ENCODE measurements around the gene SGMS1. TPM values are rescaled to one million over a fixed set of nuclear protein-coding genes. Genes with fewer than 3 reads are reported as not detected.

SGMS1 gene
- total RNA-seq, 2 experiments from 2014 or later, result 24.8 to 25.2 TPM

- Mint-ChIP-seq H3K27me3 (no peaks in the 10 kb centered on the region), H3K4me3 (no peak overlapping the region), H3K9me3 (no peaks in the 10 kb centered on the region), H3K27ac (no peak overlapping the region), H3K36me3 (ENCODE audit: low read depth) (peaks cover 85% of the 10 kb centered on the region), H3K4me1 (ENCODE audit: low read depth) (no peaks in the 10 kb centered on the region)
- TF ChIP-seq CTCF (IDR thresholded peaks at IDR 0.05), result no peak
- no peaks in the 10 kb centered on the region for H3K27me3 ChIP-seq (ENCODE audit: control insufficient read depth in 1 of 2, insufficient read depth in 2 of 2, low read length in 2 of 2)
- no peak overlapping the region for H3K27ac ChIP-seq (ENCODE audit: low read depth in 1 of 2, low read length in 2 of 2)
- no peaks in the 10 kb centered on the region for H3K4me1 ChIP-seq (ENCODE audit: insufficient read depth, low read length)
- POLR2A ChIA-PET, result interaction anchor here (0.6 kb wide), 1 partner anchor 243 kb away, joined by 3 read pairs; no protein-coding TSS in a partner anchor
- peaks cover 48% of the 10 kb centered on the region for H3K36me3 ChIP-seq (ENCODE audit: insufficient read depth, low read length)
- CTCF ChIA-PET, result no interaction called here
- ATAC-seq (ENCODE audit: poor library complexity) (no peak), DNase-seq (peak in 2 of 14 experiments; percentile 25 to 27)
- H3K9me3 ChIP-seq (ENCODE audit: control insufficient read depth in 1 of 2, insufficient read depth in 1 of 2, low read length in 2 of 2), result no peaks in the 10 kb centered on the region
- intact Hi-C loops (cut with DNase I, micrococcal nuclease), result no loop called here
- no peak overlapping the region for H3K4me3 ChIP-seq (ENCODE audit: low read length)
Measured at GRCh38 chr10:50310560-50311174, 313.1 kb downstream of the SGMS1 start.

GRCh38 chr10:50309342-50309741, 314.4 kb downstream of the SGMS1 start:
- CTCF ChIA-PET, result no interaction called here
- no peak overlapping the region for H3K27ac Mint-ChIP-seq

GRCh38 chr10:50304660-50305059, 319.1 kb downstream of the SGMS1 start:
- ChIA-PET CTCF (no interaction called here), POLR2A (no interaction called here)
- H3K27me3 ChIP-seq (ENCODE audit: control insufficient read depth in 1 of 2, insufficient read depth in 2 of 2, low read length in 2 of 2), result no peaks in the 10 kb centered on the region

More at GRCh38 chr10:50309342-50309741, 314.4 kb downstream of the SGMS1 start:
- Mint-ChIP-seq H3K4me3 (no peak overlapping the region), H3K4me1 (ENCODE audit: low read depth) (no peaks in the 10 kb centered on the region), H3K27me3 (no peaks in the 10 kb centered on the region), H3K36me3 (ENCODE audit: low read depth) (peaks cover 76% of the 10 kb centered on the region), H3K9me3 (no peaks in the 10 kb centered on the region)
- ATAC-seq (ENCODE audit: poor library complexity) (no peak), DNase-seq (no peak)
- H3K4me3 ChIP-seq (ENCODE audit: low read length), result no peak overlapping the region
- no peak for TF ChIP-seq CTCF (IDR thresholded peaks at IDR 0.05)
- peaks cover 48% of the 10 kb centered on the region for H3K36me3 ChIP-seq (ENCODE audit: insufficient read depth, low read length)
- no peaks in the 10 kb centered on the region for H3K4me1 ChIP-seq (ENCODE audit: insufficient read depth, low read length)
- intact Hi-C loops (cut with DNase I, micrococcal nuclease), result no loop called here
- H3K27ac ChIP-seq (ENCODE audit: low read depth in 1 of 2, low read length in 2 of 2), result no peak overlapping the region
- H3K9me3 ChIP-seq (ENCODE audit: control insufficient read depth in 1 of 2, insufficient read depth in 1 of 2, low read length in 2 of 2), result no peaks in the 10 kb centered on the region
- H3K27me3 ChIP-seq (ENCODE audit: control insufficient read depth in 1 of 2, insufficient read depth in 2 of 2, low read length in 2 of 2), result no peaks in the 10 kb centered on the region
- POLR2A ChIA-PET, result no interaction called here

More at GRCh38 chr10:50304660-50305059, 319.1 kb downstream of the SGMS1 start:
- no peaks in the 10 kb centered on the region for H3K4me1 Mint-ChIP-seq (ENCODE audit: low read depth)
- Histone ChIP-seq H3K36me3 (ENCODE audit: insufficient read depth, low read length) (peaks cover 22% of the 10 kb centered on the region), H3K27ac (ENCODE audit: low read depth in 1 of 2, low read length in 2 of 2) (no peak overlapping the region), H3K4me3 (ENCODE audit: low read length) (no peak overlapping the region), H3K4me1 (ENCODE audit: insufficient read depth, low read length) (no peaks in the 10 kb centered on the region), H3K9me3 (ENCODE audit: control insufficient read depth in 1 of 2, insufficient read depth in 1 of 2, low read length in 2 of 2) (no peaks in the 10 kb centered on the region)
- ATAC-seq (ENCODE audit: poor library complexity), result no peak
- no peak for DNase-seq
- H3K27me3 Mint-ChIP-seq, result no peaks in the 10 kb centered on the region
- no peak for TF ChIP-seq CTCF (IDR thresholded peaks at IDR 0.05)
- H3K27ac Mint-ChIP-seq, result no peak overlapping the region
- intact Hi-C loops (cut with DNase I, micrococcal nuclease), result no loop called here
- H3K4me3 Mint-ChIP-seq, result no peak overlapping the region
- H3K36me3 Mint-ChIP-seq (ENCODE audit: low read depth), result peaks cover 38% of the 10 kb centered on the region
- H3K9me3 Mint-ChIP-seq, result peaks cover 7% of the 10 kb centered on the region

All from CD4-positive, alpha-beta T cell (primary cell).